ENCODE data around the gene NLGN4Y.
"Not testable (repeated sequence)": the region's sequence is repeated elsewhere in the genome, so short reads cannot be mapped to it uniquely, and the experiment has no call there.

Gene NLGN4Y

GRCh38 chrY:14834103-14835060 lies 310.1 kb downstream of the NLGN4Y start:
- no peak for DNase-seq (ENCODE audit: low spot score)

- DNase-seq (ENCODE audit: low spot score): no peak
Measured at GRCh38 chrY:14837466-14837865, 313.1 kb downstream of the NLGN4Y start.

- DNase-seq (ENCODE audit: low spot score): no peak
Measured at GRCh38 chrY:14850734-14851133, 326.4 kb downstream of the NLGN4Y start.

GRCh38 chrY:14860448-14860847 lies 336.1 kb downstream of the NLGN4Y start:
- no peak for DNase-seq (ENCODE audit: low spot score)

- not testable (repeated sequence) for DNase-seq (ENCODE audit: low spot score)
Measured at GRCh38 chrY:14861033-14861432, 336.7 kb downstream of the NLGN4Y start.

- no peak for DNase-seq (ENCODE audit: low spot score)
Measured at GRCh38 chrY:14871971-14872370, 347.6 kb downstream of the NLGN4Y start.

All from SK-N-DZ (cell line).